ENCODE measurements around the gene GPR135.

Gene GPR135

DNA sequence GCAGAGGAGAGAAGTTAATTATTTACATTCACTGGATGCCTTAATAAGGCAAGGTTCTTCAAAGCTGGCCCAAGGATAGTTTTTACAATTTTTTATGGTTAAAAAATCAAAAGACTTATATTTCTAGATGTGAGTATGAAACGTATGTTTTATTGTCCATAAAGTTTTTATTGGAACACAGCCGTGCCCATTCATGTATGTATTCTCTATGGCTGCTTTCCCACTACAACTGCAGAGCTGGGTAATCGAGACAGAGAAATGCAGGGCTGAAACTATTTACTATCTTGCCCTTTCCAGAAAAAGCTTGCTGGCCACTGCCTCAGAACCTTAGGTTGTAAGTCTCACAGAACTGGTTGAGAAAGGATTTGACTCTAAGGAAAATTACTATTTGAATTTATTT, 35.6 kb upstream of the GPR135 start:
- no peak for TF ChIP-seq FOXP2 (optimal IDR thresholded peaks at IDR 0.05; ENCODE audit: borderline replicate concordance, extremely low read depth, extremely low read length, insufficient read depth)
- no peak for TF ChIP-seq TAF1 (IDR thresholded peaks at IDR 0.05; ENCODE audit: borderline replicate concordance, insufficient read depth, low read length)
- TF ChIP-seq SIN3A (IDR thresholded peaks at IDR 0.05; ENCODE audit: borderline replicate concordance, insufficient read depth, low read length): no peak
- no peak for TF ChIP-seq REST (IDR thresholded peaks at IDR 0.05; ENCODE audit: insufficient read depth in 1 of 2, low read depth in 2 of 2, low read length in 2 of 2)
- TF ChIP-seq POLR2AphosphoS5 (IDR thresholded peaks at IDR 0.05; ENCODE audit: low read depth, low read length): no peak

DNA sequence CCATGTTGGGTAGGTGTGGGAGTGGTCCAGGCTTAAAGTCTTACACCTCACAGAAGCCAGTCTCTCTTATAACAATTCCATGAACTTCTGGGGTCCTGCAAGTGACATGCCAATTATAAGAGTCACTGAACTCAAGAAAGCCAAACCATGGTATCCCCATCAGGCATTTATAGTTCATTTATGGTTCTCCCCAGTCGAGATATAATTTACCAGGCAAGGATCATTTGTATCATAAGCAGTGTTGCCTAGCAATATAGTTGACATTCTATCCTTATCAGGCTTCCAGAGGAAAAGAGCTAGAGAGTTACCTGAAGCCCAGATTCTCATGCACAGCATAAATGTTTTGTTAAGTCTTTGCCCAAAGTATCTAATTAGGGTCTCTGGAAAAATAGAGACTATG, 27.2 kb upstream of the GPR135 start:
- no peak for TF ChIP-seq POLR2AphosphoS5 (IDR thresholded peaks at IDR 0.05; ENCODE audit: low read depth, low read length)
- TF ChIP-seq SIN3A (IDR thresholded peaks at IDR 0.05; ENCODE audit: borderline replicate concordance, insufficient read depth, low read length): no peak
- TF ChIP-seq FOXP2 (optimal IDR thresholded peaks at IDR 0.05; ENCODE audit: borderline replicate concordance, extremely low read depth, extremely low read length, insufficient read depth): no peak
- no peak for TF ChIP-seq TAF1 (IDR thresholded peaks at IDR 0.05; ENCODE audit: borderline replicate concordance, insufficient read depth, low read length)
- TF ChIP-seq REST (IDR thresholded peaks at IDR 0.05; ENCODE audit: insufficient read depth in 1 of 2, low read depth in 2 of 2, low read length in 2 of 2): no peak

GRCh38 chr14:59490756-59491155, 25.6 kb upstream of the GPR135 start:
- no peak for TF ChIP-seq FOXP2 (optimal IDR thresholded peaks at IDR 0.05; ENCODE audit: borderline replicate concordance, extremely low read depth, extremely low read length, insufficient read depth)
- TF ChIP-seq REST (IDR thresholded peaks at IDR 0.05; ENCODE audit: insufficient read depth in 1 of 2, low read depth in 2 of 2, low read length in 2 of 2): no peak
- no peak for TF ChIP-seq SIN3A (IDR thresholded peaks at IDR 0.05; ENCODE audit: borderline replicate concordance, insufficient read depth, low read length)
- no peak for TF ChIP-seq TAF1 (IDR thresholded peaks at IDR 0.05; ENCODE audit: borderline replicate concordance, insufficient read depth, low read length)
- TF ChIP-seq POLR2AphosphoS5 (IDR thresholded peaks at IDR 0.05; ENCODE audit: low read depth, low read length): no peak

DNA sequence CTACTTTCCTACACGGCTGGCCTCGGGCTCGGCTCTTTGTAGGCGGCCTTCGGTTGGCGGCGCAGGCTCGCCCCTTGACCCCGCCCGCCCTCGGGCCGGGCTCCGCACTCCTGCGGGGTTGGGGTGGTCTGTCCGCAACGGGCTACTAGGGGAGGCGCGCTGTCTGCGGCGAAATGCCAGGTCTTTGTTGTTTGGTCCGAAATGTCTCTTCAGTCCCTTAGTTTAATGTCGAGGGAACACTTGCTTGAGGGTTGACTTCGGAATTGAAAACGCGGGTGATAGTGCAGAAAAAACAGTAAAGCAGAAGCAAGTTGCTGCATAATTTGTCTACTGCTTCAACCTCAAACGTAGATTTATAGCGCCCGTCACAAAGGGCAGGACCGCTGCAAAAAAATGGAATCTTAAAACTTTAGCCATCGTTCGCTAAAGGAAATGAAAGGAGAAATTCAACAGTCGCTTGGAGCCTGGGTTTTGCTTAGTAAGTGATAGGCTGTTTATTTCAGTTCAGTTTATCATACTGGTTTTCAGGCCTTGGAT, 19.5 kb upstream of the GPR135 start:
- TF ChIP-seq FOXP2 (optimal IDR thresholded peaks at IDR 0.05; ENCODE audit: borderline replicate concordance, extremely low read depth, extremely low read length, insufficient read depth) (no peak), TAF1 (IDR thresholded peaks at IDR 0.05; ENCODE audit: borderline replicate concordance, insufficient read depth, low read length) (no peak), SIN3A (IDR thresholded peaks at IDR 0.05; ENCODE audit: borderline replicate concordance, insufficient read depth, low read length) (no peak), POLR2AphosphoS5 (IDR thresholded peaks at IDR 0.05; ENCODE audit: low read depth, low read length) (no peak), REST (IDR thresholded peaks at IDR 0.05; ENCODE audit: insufficient read depth in 1 of 2, low read depth in 2 of 2, low read length in 2 of 2) (no peak)

Measured in PFSK-1 (cell line).